Measurements from ENCODE around the gene IER2.

Gene IER2

GRCh38 chr19:13102666-13103580 is 47.3 kb upstream of the IER2 start, which contains the start of gene LYL1:
Gene LYL1, minus strand, starts transcription at chr19:13102858. Its CDS starts 1,687 bp downstream, at chr19:13101171.
- no peak for TF ChIP-seq CTCF (IDR thresholded peaks at IDR 0.05; ENCODE audit: poor library complexity, severe bottlenecking)
- Histone ChIP-seq H3K4me3 (ENCODE audit: severe bottlenecking) (peak within 1 kb of the TSS; percentile 2), H3K9me3 (ENCODE audit: severe bottlenecking) (no peaks in the 10 kb centered on the region), H3K27ac (ENCODE audit: poor library complexity, severe bottlenecking) (no peak within 1 kb of the TSS), H3K27me3 (ENCODE audit: insufficient read depth, poor library complexity, severe bottlenecking) (no peaks in the 10 kb centered on the region), H3K36me3 (ENCODE audit: low read depth) (0 out of 2 replicates have a peak, but pooled peaks cover 6% of the 10 kb centered on the region), H3K4me1 (ENCODE audit: insufficient read depth, poor library complexity, severe bottlenecking) (no peaks in the 10 kb centered on the region)
- ATAC-seq (ENCODE audit: low read depth) = peak; percentile 22
- no peak for DNase-seq (ENCODE audit: low spot score)

- Histone ChIP-seq H3K4me3 (ENCODE audit: severe bottlenecking) (no peak overlapping the region), H3K27ac (ENCODE audit: poor library complexity, severe bottlenecking) (no peak overlapping the region)
These were observed 46.4 kb upstream of the IER2 start for GRCh38 chr19:13103581-13104359.

GRCh38 chr19:13104360-13104847 is 45.8 kb upstream of the IER2 start:
- Histone ChIP-seq H3K4me3 (ENCODE audit: severe bottlenecking) (no peak overlapping the region), H3K9me3 (ENCODE audit: severe bottlenecking) (no peaks in the 10 kb centered on the region), H3K4me1 (ENCODE audit: insufficient read depth, poor library complexity, severe bottlenecking) (no peaks in the 10 kb centered on the region), H3K27ac (ENCODE audit: poor library complexity, severe bottlenecking) (no peak overlapping the region), H3K27me3 (ENCODE audit: insufficient read depth, poor library complexity, severe bottlenecking) (no peaks in the 10 kb centered on the region), H3K36me3 (ENCODE audit: low read depth) (peaks cover 16% of the 10 kb centered on the region; the same call in 1 of the 2 replicates)
- TF ChIP-seq CTCF (IDR thresholded peaks at IDR 0.05; ENCODE audit: poor library complexity, severe bottlenecking) = peak; percentile 61
- peak; percentile 20; the same call in 1 of the 3 replicates for ATAC-seq (ENCODE audit: low read depth)
- no peak for DNase-seq (ENCODE audit: low spot score)

More at GRCh38 chr19:13103581-13104359, 46.4 kb upstream of the IER2 start:
- H3K9me3 ChIP-seq (ENCODE audit: severe bottlenecking) = no peaks in the 10 kb centered on the region
- no peak for TF ChIP-seq CTCF (IDR thresholded peaks at IDR 0.05; ENCODE audit: poor library complexity, severe bottlenecking)
- no peaks in the 10 kb centered on the region for H3K4me1 ChIP-seq (ENCODE audit: insufficient read depth, poor library complexity, severe bottlenecking)
- DNase-seq (ENCODE audit: low spot score) = no peak
- peaks cover 10% of the 10 kb centered on the region; the same call in 1 of the 2 replicates for H3K36me3 ChIP-seq (ENCODE audit: low read depth)
- ATAC-seq (ENCODE audit: low read depth) = no peak
- no peaks in the 10 kb centered on the region for H3K27me3 ChIP-seq (ENCODE audit: insufficient read depth, poor library complexity, severe bottlenecking)

- H3K27ac ChIP-seq (ENCODE audit: poor library complexity, severe bottlenecking) = no peak overlapping the region
These were observed 45.1 kb upstream of the IER2 start for GRCh38 chr19:13104848-13105711.

More at GRCh38 chr19:13104848-13105711, 45.1 kb upstream of the IER2 start:
- no peak for DNase-seq (ENCODE audit: low spot score)
- ATAC-seq (ENCODE audit: low read depth) = no peak
- Histone ChIP-seq H3K4me3 (ENCODE audit: severe bottlenecking) (no peak overlapping the region), H3K27me3 (ENCODE audit: insufficient read depth, poor library complexity, severe bottlenecking) (no peaks in the 10 kb centered on the region), H3K4me1 (ENCODE audit: insufficient read depth, poor library complexity, severe bottlenecking) (no peaks in the 10 kb centered on the region), H3K36me3 (ENCODE audit: low read depth) (peaks cover 16% of the 10 kb centered on the region; the same call in 1 of the 2 replicates), H3K9me3 (ENCODE audit: severe bottlenecking) (no peaks in the 10 kb centered on the region)
- TF ChIP-seq CTCF (IDR thresholded peaks at IDR 0.05; ENCODE audit: poor library complexity, severe bottlenecking) = peak; percentile 38
